Loucy (cell line): ENCODE data around the gene FFAR4.

Experiments
- CTCF ChIP-seq: fragments of 200-600 bp; sonication (generic); conservative IDR thresholded peaks from 2 replicates; pipeline ENCODE4 v1.5.1; 2014; ENCODE audit warnings: mild to moderate bottlenecking, antibody characterized with exemption, low read length
- EZH2phosphoT487 ChIP-seq: fragments of 200-600 bp; IDR thresholded peaks from 2 replicates; pipeline ENCODE4 v1.6.1; 2018; ENCODE audit warnings: antibody characterized with exemption, mild to moderate bottlenecking, moderate library complexity, borderline replicate concordance

GRCh38 chr10:93613126-93613525, 46.7 kb downstream of the FFAR4 start:
- TF ChIP-seq CTCF: no peak
- TF ChIP-seq EZH2phosphoT487: no peak
